B cell (primary cell): ENCODE results near the gene ACADM. TPM values are rescaled to one million over a fixed set of nuclear protein-coding genes. Genes with fewer than 3 reads are reported as not detected.

Experiments used
- ATAC-seq: fragments of 200-7000 bp; cut with Tn5 transposase; one replicate; pipeline ENCODE4 v1.10.0; 2021; ENCODE audit warnings: low read depth, mild to moderate bottlenecking, moderate number of reproducible peaks, moderate library complexity
- CTCF ChIA-PET: fragments of 350-600 bp; sonication (Branson Sonifier 250); formaldehyde crosslinking; loops from one replicate; lab custom pipeline; 2021; ENCODE audit warnings: antibody characterized with exemption, inconsistent platforms; lab: Charles Lee
- POLR2A ChIA-PET: fragments of 350-600 bp; sonication (Branson Sonifier 250); formaldehyde crosslinking; loops from one replicate; lab custom pipeline; 2021; ENCODE audit warnings: antibody characterized with exemption; lab: Charles Lee
- DNase-seq: peaks from one replicate; pipeline ENCODE4 v3.0.0; 2013
- H2AFZ ChIP-seq: 2 replicates; pipeline ENCODE4 v1.6.1; 2012; ENCODE audit warnings: mild to moderate bottlenecking, low read depth, low read length; ENCODE audit not compliant: insufficient read depth, poor library complexity, severe bottlenecking
- H3K27ac ChIP-seq, 2 donors: 1 replicate in 1 of 2; 2 replicates in 1 of 2; pipeline ENCODE4 v1.5.1; 2012 to 2013; ENCODE audit warnings: low read length in 2 of 2, mild to moderate bottlenecking in 2 of 2, moderate library complexity in 1 of 2
- H3K27me3 ChIP-seq, 4 experiments: fragments of 200-600 bp in 1 of 4; sonication (generic) in 1 of 4; replicated peaks in 1 of 4; 1 replicate in 2 of 4; 2 replicates in 2 of 4; pipeline versions ENCODE4 v1.6.1 to v1.7.0; 2013 to 2016; ENCODE audit warnings: low read length in 3 of 4, mild to moderate bottlenecking in 2 of 4, mixed read lengths in 1 of 4, moderate library complexity in 1 of 4; ENCODE audit not compliant: insufficient read depth in 4 of 4, control insufficient read depth in 3 of 4; ENCODE audit errors: control extremely low read depth in 1 of 4
- H3K36me3 ChIP-seq, 2 experiments: replicated peaks in 1 of 2; 1 replicate in 1 of 2; 2 replicates in 1 of 2; pipeline versions ENCODE4 v1.6.1 to v1.7.1; 2013; ENCODE audit warnings: low read length in 1 of 2; ENCODE audit not compliant: insufficient read depth in 2 of 2, control insufficient read depth in 1 of 2; ENCODE audit errors: control extremely low read depth in 1 of 2, extremely low read depth in 1 of 2
- H3K4me1 ChIP-seq, 2 donors: fragments of 200-600 bp in 1 of 2; sonication (generic) in 1 of 2; 1 replicate in 1 of 2; 2 replicates in 1 of 2; pipeline versions ENCODE4 v1.5.1 to v1.6.1; 2013 to 2017; ENCODE audit warnings: low read length in 2 of 2; ENCODE audit not compliant: control insufficient read depth in 2 of 2, insufficient read depth in 2 of 2
- H3K4me2 ChIP-seq: replicated peaks from 2 replicates; pipeline ENCODE3; 2012; ENCODE audit warnings: mild to moderate bottlenecking, low read depth, low read length; ENCODE audit not compliant: poor library complexity, severe bottlenecking
- H3K4me3 ChIP-seq, 5 experiments: fragments of 200-600 bp in 1 of 5; sonication (generic) in 1 of 5; 1 replicate in 3 of 5; 2 replicates in 2 of 5; pipeline versions ENCODE4 v1.5.1 to v1.7.0; 2011 to 2016; ENCODE audit warnings: low read length in 4 of 5, mild to moderate bottlenecking in 4 of 5, low read depth in 2 of 5, control low read depth in 1 of 5, moderate library complexity in 1 of 5; ENCODE audit not compliant: insufficient read depth in 1 of 5; ENCODE audit errors: control extremely low read depth in 1 of 5, extremely low read depth in 1 of 5
- H3K79me2 ChIP-seq: fragments of 200-600 bp; sonication (generic); one replicate; pipeline ENCODE4 v1.6.0; 2016; ENCODE audit warnings: low read length; ENCODE audit not compliant: control insufficient read depth, insufficient read depth
- H3K9ac ChIP-seq: fragments of 200-600 bp; sonication (generic); 2 replicates; pipeline ENCODE4 v1.6.1; 2017; ENCODE audit warnings: mild to moderate bottlenecking, low read length, moderate library complexity
- H3K9me3 ChIP-seq, 3 donors: one replicate each; pipeline versions ENCODE4 v1.6.1 to v1.7.1; 2013; ENCODE audit warnings: low read length in 2 of 3; ENCODE audit not compliant: control insufficient read depth in 2 of 3, insufficient read depth in 1 of 3; ENCODE audit errors: control extremely low read depth in 1 of 3
- H4K20me1 ChIP-seq: 2 replicates; pipeline ENCODE4 v1.6.0; 2012; ENCODE audit warnings: mild to moderate bottlenecking, low read length; ENCODE audit not compliant: insufficient read depth, control insufficient read depth, poor library complexity, severe bottlenecking
- H3K27ac Mint-ChIP-seq: one replicate; pipeline ENCODE4 v1.8.0; 2021; ENCODE audit warnings: mixed read lengths
- H3K27me3 Mint-ChIP-seq: one replicate; pipeline ENCODE4 v1.8.0; 2021; ENCODE audit warnings: mixed read lengths
- H3K4me1 Mint-ChIP-seq: one replicate; pipeline ENCODE4 v1.8.0; 2021; ENCODE audit warnings: mixed read lengths
- H3K4me3 Mint-ChIP-seq: one replicate; pipeline ENCODE4 v1.8.0; 2021; ENCODE audit warnings: mixed read lengths
- H3K9me3 Mint-ChIP-seq: one replicate; pipeline ENCODE4 v1.8.0; 2022; ENCODE audit warnings: mixed read lengths; ENCODE audit not compliant: insufficient read depth
- CTCF ChIP-seq: fragments of 200-600 bp; IDR thresholded peaks from one replicate; pipeline ENCODE4 v1.8.0; 2022; ENCODE audit warnings: antibody characterized with exemption, mild to moderate bottlenecking
- EZH2 ChIP-seq: IDR thresholded peaks from 2 replicates; pipeline ENCODE4 v1.6.1; 2012; ENCODE audit warnings: borderline replicate concordance, low read depth, mild to moderate bottlenecking, moderate library complexity, low read length; ENCODE audit not compliant: insufficient read depth, poor library complexity, severe bottlenecking
- WGBS: methylation state at CpG from one replicate; pipeline ENCODE4 v1.1.5; 2013; ENCODE audit warnings: missing lambda C conversion rate; ENCODE audit not compliant: insufficient coverage; 5-methylcytosine and 5-hydroxymethylcytosine counted together
- intact Hi-C: fragments of 100-400 bp; cut with micrococcal nuclease; formaldehyde crosslinking; loops from one replicate; pipeline ENCODE4 v1.10.0; 2022
- polyA plus RNA-seq: library from polyadenylated mRNA; depleted of rRNA; stranded (reverse); fragments of >200 nt; gene quantifications from 2 replicates; pipeline ENCODE4 v1.2.3, GENCODE V29; 2012
- total RNA-seq, 2 donors: library from RNA; stranded (reverse); fragments of 120-200 nt in 1 of 2; gene quantifications; 1 replicate in 1 of 2; 2 replicates in 1 of 2; pipeline versions ENCODE4 v1.2.3 to v1.2.4, GENCODE V29; 2013 to 2022

ACADM gene
- total and polyA plus RNA-seq, 2 donors (not counting 1 experiment from before 2014, with no cell fraction given) = 16.4 to 53.3 TPM

- Histone ChIP-seq H3K4me1 (peaks cover 30 to 32% of the 10 kb centered on the region in 2 donors), H2AFZ (peak overlapping the region; percentile 94), H3K36me3 (peaks cover 0 to 3% of the 10 kb centered on the region in 2 experiments), H3K79me2 (peaks cover 41% of the 10 kb centered on the region), H3K4me3 (peak overlapping the region; percentile 64 to 96 (median 93)), H4K20me1 (no peaks in the 10 kb centered on the region), H3K9me3 (no peaks in the 10 kb centered on the region), H3K27ac (peak overlapping the region; percentile 59 to 90), H3K27me3 (no peaks in the 10 kb centered on the region), H3K4me2 (peak overlapping the region; percentile 91), H3K9ac (peak overlapping the region; percentile 94)
- intact Hi-C loops = loop anchor here (2.0 to 10.0 kb wide), 5 partner anchors 352 to 1530 kb away; partner anchors contain the start of genes FPGT, LRRIQ3 and PIGK
- Mint-ChIP-seq H3K27me3 (no peaks in the 10 kb centered on the region), H3K4me1 (peaks cover 48% of the 10 kb centered on the region), H3K27ac (peak overlapping the region; percentile 99), H3K9me3 (no peaks in the 10 kb centered on the region), H3K4me3 (peak overlapping the region; percentile 100)
- no CpG with 5 or more reads among the region's 1 CpG for WGBS
- no peak for DNase-seq
- TF ChIP-seq CTCF (no peak), EZH2 (no peak)
- ATAC-seq = no peak
- POLR2A ChIA-PET = interaction anchor here (4.1 kb wide), 1 partner anchor 60 kb away, joined by 16 read pairs; the partner anchor contains the start of gene RABGGTB
- CTCF ChIA-PET = interaction anchor here (1.6 kb wide), 1 partner anchor 60 kb away, joined by 8 read pairs; the partner anchor contains the start of gene RABGGTB
Measured at GRCh38 chr1:75725266-75725665, 757 bp downstream of the ACADM start.

GRCh38 chr1:75725861-75726361 lies 1.4 kb downstream of the ACADM start:
- 65% methylated on average over 7 of the region's 11 CpGs for WGBS
- Histone ChIP-seq H4K20me1 (no peaks in the 10 kb centered on the region), H3K36me3 (peaks cover 0 to 8% of the 10 kb centered on the region in 2 experiments), H3K27me3 (no peaks in the 10 kb centered on the region), H3K9ac (peak overlapping the region; percentile 94), H3K9me3 (no peaks in the 10 kb centered on the region), H3K4me1 (peaks cover 30 to 32% of the 10 kb centered on the region in 2 donors), H3K79me2 (peaks cover 46% of the 10 kb centered on the region), H3K4me2 (peak overlapping the region; percentile 91), H3K27ac (peak overlapping the region; percentile 59 to 90), H3K4me3 (peak overlapping the region in 4 of 5 experiments; percentile 10 to 93 (median 32)), H2AFZ (peak overlapping the region; percentile 94)
- Mint-ChIP-seq H3K27ac (peak overlapping the region; percentile 87), H3K27me3 (no peaks in the 10 kb centered on the region), H3K4me1 (peaks cover 50% of the 10 kb centered on the region), H3K9me3 (no peaks in the 10 kb centered on the region), H3K4me3 (peak overlapping the region; percentile 100)
- intact Hi-C loops = loop anchor here (2.0 to 10.0 kb wide), 5 partner anchors 351 to 1531 kb away; partner anchors contain the start of genes FPGT, LRRIQ3 and PIGK
- no peak for ATAC-seq
- TF ChIP-seq EZH2 (no peak), CTCF (no peak)
- ChIA-PET CTCF (interaction anchor here (1.6 kb wide), 1 partner anchor 60 kb away, joined by 8 read pairs; the partner anchor contains the start of gene RABGGTB), POLR2A (interaction anchor here (4.1 kb wide), 1 partner anchor 60 kb away, joined by 16 read pairs; the partner anchor contains the start of gene RABGGTB)
- DNase-seq = peak; percentile 18
